GM23248 (cell line): ENCODE measurements around the gene LY6G6D.

Experiments used
- EZH2 ChIP-seq: fragments of 200-600 bp; sonication (generic); IDR thresholded peaks from 2 replicates; pipeline ENCODE4 v1.6.1; 2018; ENCODE audit warnings: antibody characterized with exemption, mild to moderate bottlenecking; ENCODE audit not compliant: insufficient read depth, poor library complexity, severe bottlenecking
- EZH2phosphoT487 ChIP-seq: fragments of 200-600 bp; sonication (generic); IDR thresholded peaks from 2 replicates; pipeline ENCODE4 v1.6.1; 2018; ENCODE audit warnings: antibody characterized with exemption, moderate library complexity, mild to moderate bottlenecking, low read depth; ENCODE audit not compliant: insufficient read depth

DNA sequence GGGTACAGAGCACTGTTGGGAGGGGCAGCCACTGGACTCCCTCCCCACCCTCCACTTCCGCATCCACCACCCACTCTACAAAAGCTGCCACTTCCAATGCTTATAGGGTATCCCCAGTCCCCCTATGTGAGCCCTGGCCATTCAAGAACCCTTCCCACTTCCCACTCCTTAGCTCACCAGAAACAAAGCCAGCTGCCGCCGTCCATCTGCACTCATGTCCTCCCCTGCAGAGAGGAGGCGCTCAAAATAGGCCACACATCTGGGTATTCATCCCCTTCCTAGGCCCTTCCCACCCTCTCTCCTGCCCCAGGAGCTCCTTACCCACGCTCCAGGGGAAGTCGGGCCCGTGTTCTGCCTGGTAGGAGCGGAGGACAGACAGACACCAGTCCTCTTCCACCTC, 27.8 kb upstream of the LY6G6D start:
- TF ChIP-seq EZH2 (no peak), EZH2phosphoT487 (no peak)
